Measurements from ENCODE around the gene RUFY1. TPM values are rescaled to one million over a fixed set of nuclear protein-coding genes. Genes with fewer than 3 reads are reported as not detected.

Gene RUFY1
- total RNA-seq, 1 experiment from 2014 or later: 43.8 TPM

DNA sequence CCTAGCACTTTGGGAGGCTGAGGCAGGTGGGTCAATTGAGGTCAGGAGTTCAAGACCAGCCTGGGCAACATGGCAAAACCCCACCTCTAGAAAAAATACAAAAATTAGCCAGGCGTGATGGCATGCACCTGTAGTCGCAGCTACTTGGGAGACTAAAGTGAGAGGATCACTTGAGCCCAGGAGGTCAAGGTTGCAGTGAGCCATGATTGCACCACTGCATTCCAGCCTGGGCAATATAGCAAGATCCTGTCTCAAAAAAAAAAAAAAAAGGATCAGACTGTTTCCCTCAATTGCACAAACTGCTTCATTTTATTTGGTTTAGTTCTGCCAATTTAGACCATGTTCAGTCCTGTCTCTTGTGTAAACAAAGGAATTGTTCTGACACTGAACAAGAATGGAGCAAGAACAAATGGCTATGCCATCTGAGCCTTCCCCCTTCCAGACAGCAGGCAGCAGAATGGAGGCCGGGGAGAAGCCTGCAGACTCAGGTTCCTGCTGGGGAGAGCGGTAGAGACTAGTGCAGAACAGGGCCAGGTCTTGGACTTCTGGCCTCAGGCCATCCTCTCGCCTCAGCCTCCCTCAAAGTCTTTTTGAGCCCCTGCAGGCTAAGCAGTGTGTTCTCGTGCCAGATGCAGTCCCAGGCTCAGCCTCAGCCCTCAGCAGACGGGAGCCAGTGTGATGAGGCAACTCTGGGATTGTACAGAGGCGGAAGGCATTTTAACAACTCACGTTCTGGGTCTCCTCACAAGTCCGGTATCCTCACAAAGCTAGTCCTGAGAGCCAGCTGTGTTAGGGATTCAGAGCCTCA, 54.9 kb downstream of the RUFY1 start:
- no peak for DNase-seq (ENCODE audit: low read depth)

GRCh38 chr5:179606071-179606909, 55.9 kb downstream of the RUFY1 start:
- DNase-seq (ENCODE audit: low read depth): no peak

- DNase-seq (ENCODE audit: low read depth): no peak
Observed at GRCh38 chr5:179606910-179607159, 56.5 kb downstream of the RUFY1 start.

GRCh38 chr5:179607160-179607931, 57.0 kb downstream of the RUFY1 start:
- peak; percentile 52 for DNase-seq (ENCODE audit: low read depth)

GRCh38 chr5:179608131-179608581, 57.8 kb downstream of the RUFY1 start:
- no peak for DNase-seq (ENCODE audit: low read depth)

- DNase-seq (ENCODE audit: low read depth): no peak
Observed at GRCh38 chr5:179609834-179610108, 59.4 kb downstream of the RUFY1 start.

DNA sequence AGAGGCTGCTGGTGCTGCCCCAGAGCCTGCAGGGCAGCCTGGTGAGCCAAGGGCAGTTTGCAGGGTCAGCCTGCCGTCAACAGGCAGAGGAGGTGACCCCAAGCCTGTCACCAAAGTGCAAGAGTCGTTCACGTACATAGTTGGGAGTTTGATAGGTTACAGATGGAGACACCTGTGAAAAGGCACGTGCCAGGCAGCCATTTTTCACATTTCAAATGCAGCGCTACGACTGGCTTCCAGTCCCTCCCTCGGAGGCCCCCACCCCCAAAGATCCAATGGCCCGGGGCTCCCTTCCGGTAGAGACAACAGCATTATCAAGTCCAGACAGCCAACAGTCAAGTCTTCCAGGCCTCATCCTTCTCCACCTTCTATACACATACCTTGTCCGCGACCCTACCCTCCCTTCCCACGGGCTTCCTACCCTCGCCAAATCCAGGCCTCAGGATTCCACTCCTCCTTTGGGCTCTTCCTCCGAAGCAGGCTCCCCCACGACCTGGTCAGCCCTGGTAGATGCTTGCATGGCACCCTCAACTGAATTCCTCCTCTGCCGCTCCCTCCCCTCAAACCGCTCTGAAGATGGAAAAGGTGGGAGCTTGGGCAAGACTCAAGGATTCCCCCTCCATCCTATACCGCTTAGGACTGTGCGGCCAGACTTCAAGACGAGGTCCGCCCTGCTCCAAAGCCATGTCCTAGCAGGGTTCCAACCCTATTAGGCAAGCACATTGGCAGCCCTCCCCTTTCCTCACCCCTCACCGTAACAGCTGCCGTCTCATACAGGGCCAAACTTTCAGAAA, 60.0 kb downstream of the RUFY1 start:
- DNase-seq (ENCODE audit: low read depth): no peak

GRCh38 chr5:179610903-179611265, 60.5 kb downstream of the RUFY1 start:
- DNase-seq (ENCODE audit: low read depth): no peak

GRCh38 chr5:179612577-179613459, 62.5 kb downstream of the RUFY1 start:
- no peak for DNase-seq (ENCODE audit: low read depth)

- no peak for DNase-seq (ENCODE audit: low read depth)
Observed at GRCh38 chr5:179613460-179614071, 63.2 kb downstream of the RUFY1 start.

GRCh38 chr5:179614745-179615144, 64.4 kb downstream of the RUFY1 start:
- DNase-seq (ENCODE audit: low read depth): no peak

GRCh38 chr5:179615203-179615602, 64.8 kb downstream of the RUFY1 start:
- DNase-seq (ENCODE audit: low read depth): no peak

- DNase-seq (ENCODE audit: low read depth): no peak
Observed at GRCh38 chr5:179616002-179616594, 65.7 kb downstream of the RUFY1 start.

- DNase-seq (ENCODE audit: low read depth): no peak
Observed at GRCh38 chr5:179617930-179618329, 67.6 kb downstream of the RUFY1 start.

GRCh38 chr5:179618923-179619554, 68.7 kb downstream of the RUFY1 start:
- DNase-seq (ENCODE audit: low read depth): no peak

DNA sequence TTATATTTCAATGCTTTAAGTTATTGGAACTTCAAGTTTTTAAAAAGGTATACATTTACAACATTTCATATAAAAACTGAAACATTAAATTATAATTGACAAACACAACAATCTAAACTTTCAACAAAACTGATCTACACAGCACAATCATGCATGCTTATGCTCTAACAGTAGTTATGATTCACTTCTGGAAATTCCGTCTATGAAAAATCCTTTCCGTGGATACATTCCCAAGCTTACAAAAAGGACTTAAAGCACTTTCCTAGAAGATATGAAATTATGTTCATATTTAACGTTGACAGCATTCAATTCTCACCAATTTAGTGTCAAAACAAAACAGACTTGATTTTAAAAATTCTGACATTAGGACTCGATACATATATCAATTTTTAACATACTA, 69.4 kb downstream of the RUFY1 start:
- DNase-seq (ENCODE audit: low read depth): no peak

DNA sequence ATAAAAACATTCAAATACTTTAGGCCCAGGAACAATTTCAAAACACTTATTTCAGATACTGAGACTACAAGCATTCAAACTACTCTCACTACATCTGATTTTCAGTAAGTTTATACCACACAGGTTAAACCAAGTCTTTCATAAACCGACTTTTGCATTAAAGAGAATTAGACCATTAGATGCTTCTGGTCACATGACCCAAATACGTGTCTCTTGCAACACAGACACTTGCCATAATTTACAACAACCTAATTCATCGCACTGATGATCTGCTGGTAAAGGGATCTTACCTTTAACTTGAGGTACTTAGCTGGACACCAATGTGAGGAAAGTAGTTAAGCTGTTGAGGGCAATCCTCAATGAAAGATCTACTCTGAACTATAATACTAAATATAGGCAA, 69.9 kb downstream of the RUFY1 start:
- no peak for DNase-seq (ENCODE audit: low read depth)

- no peak for DNase-seq (ENCODE audit: low read depth)
Observed at GRCh38 chr5:179620703-179621350, 70.5 kb downstream of the RUFY1 start.

Data from Daoy (cell line).